ENCODE data around the gene PCBP3.

Gene PCBP3

GRCh38 chr21:45976701-45977311, 333.3 kb downstream of the PCBP3 start:
- Histone ChIP-seq H3K27ac (peak overlapping the region; percentile 67 to 82), H3K4me3 (no peak overlapping the region)
- TF ChIP-seq CTCF (IDR thresholded peaks at IDR 0.05), result no peak
- peak; percentile 72 for DNase-seq (ENCODE audit: low spot score)

GRCh38 chr21:45977396-45977795, 333.9 kb downstream of the PCBP3 start:
- DNase-seq (ENCODE audit: low spot score), result peak; percentile 77
- Histone ChIP-seq H3K27ac (peak overlapping the region; percentile 67 to 82), H3K4me3 (no peak overlapping the region)
- no peak for TF ChIP-seq CTCF (IDR thresholded peaks at IDR 0.05)

- H3K4me3 ChIP-seq, result no peak overlapping the region
- TF ChIP-seq CTCF (IDR thresholded peaks at IDR 0.05), result no peak
- DNase-seq (ENCODE audit: low spot score), result peak; percentile 47
- H3K27ac ChIP-seq, result peak overlapping the region in 1 of 2 donors; percentile 48
Measured at GRCh38 chr21:45979141-45979631, 335.7 kb downstream of the PCBP3 start.

GRCh38 chr21:45979651-45980050, 336.1 kb downstream of the PCBP3 start:
- no peak for DNase-seq (ENCODE audit: low spot score)
- H3K27ac ChIP-seq, result peak overlapping the region in 1 of 2 donors; percentile 48
- no peak for TF ChIP-seq CTCF (IDR thresholded peaks at IDR 0.05)
- no peak overlapping the region for H3K4me3 ChIP-seq

GRCh38 chr21:45980271-45980670, 336.7 kb downstream of the PCBP3 start:
- DNase-seq (ENCODE audit: low spot score), result no peak
- TF ChIP-seq CTCF (IDR thresholded peaks at IDR 0.05), result no peak
- Histone ChIP-seq H3K4me3 (no peak overlapping the region), H3K27ac (peak overlapping the region; percentile 48 to 90)

GRCh38 chr21:45980697-45981096, 337.2 kb downstream of the PCBP3 start:
- Histone ChIP-seq H3K27ac (peak overlapping the region; percentile 90 to 92), H3K4me3 (peak overlapping the region; percentile 100)
- TF ChIP-seq CTCF (IDR thresholded peaks at IDR 0.05), result no peak
- no peak for DNase-seq (ENCODE audit: low spot score)
